Retinal pigment epithelial cell (primary cell): ENCODE results near the gene KIF20A.

Source experiments
- DNase-seq: peaks from one replicate; pipeline ENCODE4 v3.0.0-alpha.2; 2010; ENCODE audit warnings: low read depth
- H3K4me3 ChIP-seq: 2 replicates; pipeline ENCODE4 v1.5.1; 2011; ENCODE audit warnings: mild to moderate bottlenecking, low read length, control low read depth, moderate library complexity
- CTCF ChIP-seq: conservative IDR thresholded peaks from 2 replicates; pipeline ENCODE4 v1.5.1; 2011; ENCODE audit warnings: low read depth, low read length, control low read depth, inconsistent platforms

KIF20A gene

DNA sequence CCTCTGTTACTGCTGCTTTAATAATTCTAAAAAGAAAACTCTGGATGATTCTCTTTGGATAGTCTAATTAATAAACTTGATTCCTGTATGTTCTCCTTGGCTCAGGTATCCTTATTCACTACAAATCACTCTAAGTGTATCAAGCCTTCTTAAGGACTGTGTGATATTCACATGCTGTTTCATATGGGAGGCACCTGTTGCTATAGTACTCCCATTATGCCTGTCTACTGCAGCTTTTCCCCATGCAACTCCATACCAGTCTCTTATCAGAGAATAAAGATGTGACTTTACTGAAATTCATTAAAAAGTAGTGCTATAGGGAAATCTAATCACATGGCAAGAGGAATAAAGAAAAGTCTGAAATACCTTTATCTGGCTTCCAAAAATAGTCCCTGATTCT, 15.2 kb upstream of the KIF20A start:
- no peak overlapping the region for H3K4me3 ChIP-seq
- TF ChIP-seq CTCF = no peak
- no peak for DNase-seq

GRCh38 chr5:138169124-138169523, 9.8 kb upstream of the KIF20A start:
- no peak for DNase-seq
- no peak overlapping the region for H3K4me3 ChIP-seq
- TF ChIP-seq CTCF = no peak

- no peak overlapping the region for H3K4me3 ChIP-seq
- DNase-seq = no peak
- TF ChIP-seq CTCF = no peak
Measured at GRCh38 chr5:138170299-138170698, 8.6 kb upstream of the KIF20A start.

GRCh38 chr5:138177941-138178515, 884 bp upstream of the KIF20A start:
- H3K4me3 ChIP-seq = peak overlapping the region; percentile 92
- TF ChIP-seq CTCF = no peak
- DNase-seq = no peak

DNA sequence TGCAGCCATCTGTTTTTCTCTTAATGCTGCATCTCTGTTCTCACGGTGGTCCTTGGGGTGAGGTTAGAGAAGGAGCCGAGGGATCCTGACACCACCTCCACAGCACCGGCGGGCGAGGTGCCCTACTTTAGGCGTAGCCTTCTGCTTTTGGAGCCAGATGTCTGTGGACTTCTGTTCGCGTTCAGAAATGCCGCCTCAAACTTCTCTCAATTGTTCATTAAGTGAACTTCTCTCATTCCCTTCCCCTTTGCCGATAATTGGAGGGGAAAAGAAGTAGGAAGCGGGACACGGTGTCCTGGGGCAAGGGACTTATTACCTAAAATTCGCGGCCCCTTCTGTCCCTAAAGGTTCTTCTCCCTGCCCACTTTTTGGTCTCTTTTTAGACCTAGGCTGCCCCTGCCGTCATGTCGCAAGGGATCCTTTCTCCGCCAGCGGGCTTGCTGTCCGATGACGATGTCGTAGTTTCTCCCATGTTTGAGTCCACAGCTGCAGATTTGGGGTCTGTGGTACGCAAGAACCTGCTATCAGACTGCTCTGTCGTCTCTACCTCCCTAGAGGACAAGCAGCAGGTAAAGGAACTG, 455 bp downstream of the KIF20A start:
- DNase-seq = no peak
- no peak for TF ChIP-seq CTCF
- peak overlapping the region; percentile 92 for H3K4me3 ChIP-seq

GRCh38 chr5:138180183-138180782, 1.4 kb downstream of the KIF20A start:
- no peak for DNase-seq
- peak; percentile 57 for TF ChIP-seq CTCF
- H3K4me3 ChIP-seq = peak overlapping the region; percentile 92

GRCh38 chr5:138180841-138181240, 1.9 kb downstream of the KIF20A start:
- H3K4me3 ChIP-seq = no peak overlapping the region
- no peak for DNase-seq
- no peak for TF ChIP-seq CTCF
